ENCODE results near the gene CTSE. TPM values are rescaled to one million over a fixed set of nuclear protein-coding genes. Genes with fewer than 3 reads are reported as not detected.

The CTSE gene
- total RNA-seq, 4 donors from 2014 or later = 2.6 to 14.3 (median 6.7) TPM

DNA sequence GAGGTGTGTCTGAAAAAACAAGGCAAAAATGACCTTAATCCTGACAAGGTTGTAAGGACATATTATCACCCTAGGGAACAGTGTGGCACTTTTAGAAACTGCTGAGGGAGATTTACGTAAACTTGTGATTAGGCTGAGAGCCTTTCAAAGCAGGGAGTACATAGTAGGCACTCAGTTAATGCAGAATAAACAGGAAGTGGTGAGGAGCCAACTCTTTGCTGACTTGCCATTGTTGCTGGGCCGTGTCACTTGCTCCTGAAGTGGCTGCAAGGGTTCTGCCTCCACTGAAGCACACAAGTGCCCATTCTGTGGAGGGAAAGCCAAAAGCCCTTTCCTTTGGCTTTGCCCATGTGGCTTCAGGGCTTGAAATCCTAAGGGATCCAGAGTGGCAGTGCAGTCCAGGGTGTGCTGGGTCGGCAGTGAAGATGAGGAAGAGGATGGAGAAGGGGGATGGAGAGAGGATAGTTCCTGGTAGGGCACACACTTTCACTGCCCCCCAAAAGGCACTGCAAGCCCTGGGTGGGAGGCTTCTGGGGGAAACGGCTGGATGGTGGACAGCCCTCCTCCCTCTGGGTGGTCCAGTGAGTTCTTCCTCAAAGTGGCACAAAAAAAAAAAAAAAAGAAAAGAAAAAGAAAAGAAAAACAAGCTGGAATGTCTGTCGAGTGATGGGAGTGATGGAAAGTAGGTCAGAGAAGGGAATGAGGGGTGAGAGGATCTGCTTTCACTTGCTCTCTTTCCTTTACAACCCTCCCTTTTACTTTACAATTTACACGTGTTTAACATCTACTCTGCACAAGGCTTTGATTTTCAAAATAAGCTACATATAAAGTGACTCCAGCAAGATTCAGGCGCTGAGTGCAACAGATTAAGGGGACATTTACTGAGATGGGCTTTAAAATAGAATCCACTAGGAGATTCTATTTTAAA is 15.6 kb upstream of the CTSE start:
- DNase-seq = no peak
- TF ChIP-seq EP300 (IDR thresholded peaks at IDR 0.05; ENCODE audit: low read depth) (no peak), POLR2AphosphoS5 (IDR thresholded peaks at IDR 0.05) (no peak), POLR2A (IDR thresholded peaks at IDR 0.05) (no peak)
- TF ChIP-seq, protein P1, sequence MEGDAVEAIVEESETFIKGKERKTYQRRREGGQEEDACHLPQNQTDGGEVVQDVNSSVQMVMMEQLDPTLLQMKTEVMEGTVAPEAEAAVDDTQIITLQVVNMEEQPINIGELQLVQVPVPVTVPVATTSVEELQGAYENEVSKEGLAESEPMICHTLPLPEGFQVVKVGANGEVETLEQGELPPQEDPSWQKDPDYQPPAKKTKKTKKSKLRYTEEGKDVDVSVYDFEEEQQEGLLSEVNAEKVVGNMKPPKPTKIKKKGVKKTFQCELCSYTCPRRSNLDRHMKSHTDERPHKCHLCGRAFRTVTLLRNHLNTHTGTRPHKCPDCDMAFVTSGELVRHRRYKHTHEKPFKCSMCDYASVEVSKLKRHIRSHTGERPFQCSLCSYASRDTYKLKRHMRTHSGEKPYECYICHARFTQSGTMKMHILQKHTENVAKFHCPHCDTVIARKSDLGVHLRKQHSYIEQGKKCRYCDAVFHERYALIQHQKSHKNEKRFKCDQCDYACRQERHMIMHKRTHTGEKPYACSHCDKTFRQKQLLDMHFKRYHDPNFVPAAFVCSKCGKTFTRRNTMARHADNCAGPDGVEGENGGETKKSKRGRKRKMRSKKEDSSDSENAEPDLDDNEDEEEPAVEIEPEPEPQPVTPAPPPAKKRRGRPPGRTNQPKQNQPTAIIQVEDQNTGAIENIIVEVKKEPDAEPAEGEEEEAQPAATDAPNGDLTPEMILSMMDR (IDR thresholded peaks at IDR 0.05) = no peak
- H3K36me3 ChIP-seq = no peaks in the 10 kb centered on the region
- 35 to 43% methylated on average over 6 to 7 of the region's 7 CpGs for WGBS, 2 donors (ENCODE audit: low coverage in 1 of 2)
- H3K4me3 ChIP-seq = no peak overlapping the region
- in situ Hi-C loops (cut with MboI; ENCODE audit: low pct_ligation_motif_present in 1 of 4, low pct_unique_long_range_greater_than_20kb in 1 of 4, low sequenced_read_pairs in 3 of 4) = loop anchor here in 1 of 4 donors (10.0 kb wide), 1 partner anchor 65 kb away; no protein-coding TSS in a partner anchor
- no peaks in the 10 kb centered on the region for H3K9me3 ChIP-seq
- intact Hi-C loops (cut with DNase I; ENCODE audit: low total_unique reads) = no loop called here
- peaks cover 0 to 5% (median 0%) of the 10 kb centered on the region in 4 donors for H3K4me1 ChIP-seq
- H3K27me3 ChIP-seq = peaks cover 15% of the 10 kb centered on the region
- H3K27ac ChIP-seq = no peak overlapping the region

DNA sequence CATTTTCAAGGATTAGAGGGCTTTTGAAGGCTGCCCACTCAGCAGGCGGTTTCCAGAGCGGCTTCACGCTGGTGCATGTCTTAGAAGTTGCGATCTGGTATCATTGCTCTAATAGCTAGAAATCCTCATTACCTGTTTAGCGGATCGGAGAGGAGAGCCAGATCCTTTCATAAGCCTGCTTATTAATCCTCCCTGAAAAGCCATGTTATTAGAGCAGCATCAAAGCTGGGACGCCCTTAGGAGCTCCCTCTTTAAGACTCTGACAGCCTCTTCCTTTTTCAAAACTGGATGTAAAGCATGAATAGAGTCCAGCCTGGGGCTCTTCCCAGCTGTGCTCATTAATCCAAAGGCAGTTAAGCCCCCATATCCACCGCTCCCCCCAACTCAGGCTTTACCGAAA is 13.9 kb upstream of the CTSE start:
- in situ Hi-C loops (cut with MboI; ENCODE audit: low pct_ligation_motif_present in 1 of 4, low pct_unique_long_range_greater_than_20kb in 1 of 4, low sequenced_read_pairs in 3 of 4) (loop anchor here in 1 of 4 donors (10.0 kb wide), 1 partner anchor 67 kb away; no protein-coding TSS in a partner anchor), intact Hi-C loops (cut with DNase I; ENCODE audit: low total_unique reads) (no loop called here)
- no peak overlapping the region for H3K4me3 ChIP-seq
- H3K27me3 ChIP-seq = peaks cover 11% of the 10 kb centered on the region
- no peak overlapping the region for H3K27ac ChIP-seq
- 85 to 98% methylated on average over 6 to 9 of the region's 9 CpGs for WGBS, 2 donors (ENCODE audit: low coverage in 1 of 2)
- no peaks in the 10 kb centered on the region for H3K9me3 ChIP-seq
- DNase-seq = no peak
- TF ChIP-seq, protein P1 (IDR thresholded peaks at IDR 0.05) = no peak
- TF ChIP-seq POLR2A (IDR thresholded peaks at IDR 0.05) = no peak
- no peak for TF ChIP-seq EP300 (IDR thresholded peaks at IDR 0.05; ENCODE audit: low read depth)
- no peaks in the 10 kb centered on the region for H3K36me3 ChIP-seq
- H3K4me1 ChIP-seq = peaks cover 0 to 5% (median 0%) of the 10 kb centered on the region in 4 donors

DNA sequence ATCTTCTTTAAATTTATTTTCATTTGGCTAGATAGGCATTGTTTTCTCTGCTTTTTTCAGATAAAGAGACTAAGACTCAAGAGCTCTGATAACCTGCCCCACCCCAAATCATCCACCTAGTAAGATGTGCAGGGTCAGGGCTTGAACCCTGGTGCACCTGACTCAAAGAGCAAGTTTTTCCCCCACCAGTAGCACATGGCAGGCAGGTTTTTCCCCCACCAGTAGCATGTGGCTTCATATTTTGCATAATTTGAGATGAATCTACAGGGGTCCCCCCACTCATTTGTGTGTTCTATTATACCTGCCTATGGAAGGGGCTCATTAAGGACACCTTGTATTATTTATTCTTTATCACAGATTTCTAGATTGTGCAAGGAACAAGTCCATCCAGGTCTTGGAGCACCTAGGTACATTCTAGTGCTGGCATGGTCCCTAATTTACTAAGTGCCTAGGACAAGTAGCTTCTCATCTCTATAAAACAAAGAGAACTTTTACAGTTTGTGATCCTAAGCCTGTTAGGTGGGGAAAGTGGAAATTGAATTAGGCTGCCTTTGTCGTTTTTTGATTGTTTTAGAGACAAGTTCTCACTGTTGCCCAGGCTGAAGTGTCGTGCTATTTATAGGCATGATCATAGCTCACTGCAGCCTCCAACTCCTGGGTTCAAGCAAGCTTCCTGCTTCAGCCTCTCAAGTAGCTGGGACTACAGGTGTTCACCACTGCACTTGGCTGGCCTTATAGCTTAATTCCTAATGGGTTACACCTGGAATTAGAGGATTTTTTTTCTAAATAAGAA is 13.2 kb upstream of the CTSE start:
- 25 to 33% methylated on average over 2 of the region's 2 CpGs for WGBS, 2 donors (ENCODE audit: low coverage in 1 of 2)
- no peak for DNase-seq
- Histone ChIP-seq H3K9me3 (no peaks in the 10 kb centered on the region), H3K27ac (peak overlapping the region in 1 of 4 donors; percentile 13), H3K36me3 (no peaks in the 10 kb centered on the region), H3K4me1 (peaks cover 0 to 5% (median 0%) of the 10 kb centered on the region in 4 donors), H3K27me3 (peaks cover 11% of the 10 kb centered on the region), H3K4me3 (no peak overlapping the region)
- intact Hi-C loops (cut with DNase I; ENCODE audit: low total_unique reads) (no loop called here), in situ Hi-C loops (cut with MboI; ENCODE audit: low pct_ligation_motif_present in 1 of 4, low pct_unique_long_range_greater_than_20kb in 1 of 4, low sequenced_read_pairs in 3 of 4) (loop anchor here in 1 of 4 donors (10.0 kb wide), 1 partner anchor 68 kb away; no protein-coding TSS in a partner anchor)
- TF ChIP-seq POLR2A (IDR thresholded peaks at IDR 0.05) (no peak), POLR2AphosphoS5 (IDR thresholded peaks at IDR 0.05) (no peak), EP300 (IDR thresholded peaks at IDR 0.05; ENCODE audit: low read depth) (no peak)
- TF ChIP-seq, protein P1 (IDR thresholded peaks at IDR 0.05) = no peak

DNA sequence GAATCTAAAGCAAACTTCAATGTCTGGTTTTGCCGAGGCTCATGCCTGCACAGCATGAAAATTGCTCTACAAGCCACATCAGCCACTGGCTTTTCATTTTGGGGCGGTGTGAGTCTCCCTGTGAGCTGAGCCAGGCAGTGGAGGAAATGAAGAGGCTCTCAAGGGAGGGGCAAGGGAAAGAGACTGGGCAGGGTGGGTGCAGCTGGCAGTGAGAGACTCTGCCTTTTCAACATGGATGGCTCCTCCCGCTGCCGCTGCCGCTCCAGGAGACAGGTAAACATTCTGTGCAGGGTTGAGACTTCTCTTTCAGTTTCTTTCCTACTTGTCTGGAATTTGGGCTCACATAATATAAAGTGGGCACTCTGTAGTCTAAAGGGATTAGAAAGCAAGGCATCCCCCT is 11.3 kb upstream of the CTSE start:
- Histone ChIP-seq H3K9me3 (no peaks in the 10 kb centered on the region), H3K27ac (peak overlapping the region in 1 of 4 donors; percentile 34), H3K27me3 (peaks cover 11% of the 10 kb centered on the region), H3K4me1 (peaks cover 0 to 5% (median 0%) of the 10 kb centered on the region in 4 donors), H3K4me3 (peak overlapping the region in 1 of 4 donors; percentile 3), H3K36me3 (no peaks in the 10 kb centered on the region)
- DNase-seq = peak; percentile 64
- WGBS, 2 donors (ENCODE audit: low coverage in 1 of 2) = 8 to 11% methylated on average over 2 to 5 of the region's 5 CpGs
- intact Hi-C loops (cut with DNase I; ENCODE audit: low total_unique reads) = no loop called here
- in situ Hi-C loops (cut with MboI; ENCODE audit: low pct_ligation_motif_present in 1 of 4, low pct_unique_long_range_greater_than_20kb in 1 of 4, low sequenced_read_pairs in 3 of 4) = loop anchor here in 1 of 4 donors (10.0 kb wide), 1 partner anchor 70 kb away; no protein-coding TSS in a partner anchor
- peak in 1 of 3 donors; percentile 25 for TF ChIP-seq POLR2AphosphoS5 (IDR thresholded peaks at IDR 0.05)
- no peak for TF ChIP-seq POLR2A (IDR thresholded peaks at IDR 0.05)
- TF ChIP-seq, protein P1 (IDR thresholded peaks at IDR 0.05) = no peak
- no peak for TF ChIP-seq EP300 (IDR thresholded peaks at IDR 0.05; ENCODE audit: low read depth)
